GM12878 (cell line): Measurements from ENCODE around the gene ITGBL1. TPM values are rescaled to one million over a fixed set of nuclear protein-coding genes. Genes with fewer than 3 reads are reported as not detected.

Source experiments
- ATAC-seq: fragments of 200-7000 bp; cut with Tn5 transposase; 3 replicates; pipeline ENCODE4 v1.9.1; 2020; ENCODE audit warnings: mild to moderate bottlenecking, moderate library complexity
- BruUV-seq: library from RNA; stranded (reverse); fragments of 400-500 nt; replicated peaks from 2 replicates; lab custom pipeline; 2021; lab: Mats Ljungman, UMichigan
- CTCF ChIA-PET: fragments of 300-600 bp; sonication (Branson Sonifier 250); formaldehyde crosslinking; extraction: SDS; loops from one replicate; lab custom pipeline; 2021; ENCODE audit warnings: inconsistent platforms; lab: Yijun Ruan, JAX
- POLR2A ChIA-PET: fragments of 350-600 bp; formaldehyde crosslinking; extraction: SDS; loops from one replicate; lab custom pipeline; 2021; ENCODE audit warnings: inconsistent platforms; lab: Charles Lee
- RAD21 ChIA-PET: fragments of 300-600 bp; sonication (Branson Sonifier 250); formaldehyde crosslinking; loops from one replicate; lab custom pipeline; 2023; ENCODE audit warnings: antibody characterized with exemption; ENCODE audit not compliant: unreplicated experiment; lab: Charles Lee
- SMC1A ChIA-PET: fragments of 300-600 bp; sonication (Branson Sonifier 250); formaldehyde crosslinking; loops from one replicate; lab custom pipeline; 2023; ENCODE audit not compliant: unreplicated experiment, uncharacterized antibody; lab: Charles Lee
- DNase-seq: peaks from one replicate; pipeline ENCODE4 v3.0.0-alpha.2; 2011; ENCODE audit warnings: low read depth, low spot score
- FAIRE-seq: peaks from 3 replicates; lab custom pipeline; 2011; peaks lifted over from hg19 to GRCh38; lab: Jason Lieb, UNC
- H2AFZ ChIP-seq: 2 replicates; pipeline ENCODE4 v1.6.0; 2011; ENCODE audit warnings: low read depth, low read length, control low read depth; ENCODE audit not compliant: control insufficient read depth
- H3K27ac ChIP-seq: 2 replicates; pipeline ENCODE4 v1.5.1; 2011; ENCODE audit warnings: control low read depth; ENCODE audit not compliant: control insufficient read depth, insufficient read depth
- H3K27me3 ChIP-seq, 2 experiments: replicated peaks in 1 of 2; 2 replicates each; pipeline versions ENCODE4 v1.6.0 to v1.6.1; 2011; ENCODE audit warnings: low read length in 1 of 2; ENCODE audit not compliant: control insufficient read depth in 2 of 2, insufficient read depth in 2 of 2
- H3K36me3 ChIP-seq, 2 experiments: 2 replicates each; pipeline ENCODE4 v1.5.1; 2011; ENCODE audit warnings: low read length in 1 of 2; ENCODE audit not compliant: control insufficient read depth in 2 of 2, insufficient read depth in 2 of 2
- H3K4me1 ChIP-seq: 2 replicates; pipeline ENCODE4 v1.6.1; 2011; ENCODE audit warnings: mild to moderate bottlenecking, low read length, moderate library complexity, mixed read lengths; ENCODE audit not compliant: control insufficient read depth, insufficient read depth
- H3K4me2 ChIP-seq: 2 replicates; pipeline ENCODE4 v1.6.0; 2011; ENCODE audit warnings: control low read depth; ENCODE audit not compliant: control insufficient read depth, insufficient read depth
- H3K4me3 ChIP-seq: fragments of 200-600 bp; sonication (generic); 2 replicates; pipeline ENCODE4 v1.5.1; 2016
- H3K79me2 ChIP-seq: 2 replicates; pipeline ENCODE4 v1.6.0; 2011; ENCODE audit warnings: low read length; ENCODE audit not compliant: control insufficient read depth, insufficient read depth
- H3K9ac ChIP-seq: 2 replicates; pipeline ENCODE4 v1.8.0; 2011; ENCODE audit warnings: low read length, control low read depth, mixed read lengths; ENCODE audit not compliant: control insufficient read depth, insufficient read depth
- H3K9me3 ChIP-seq: replicated peaks from 3 replicates; pipeline ENCODE4 v1.5.1; 2011; ENCODE audit warnings: mild to moderate bottlenecking, low read length; ENCODE audit not compliant: control insufficient read depth, insufficient read depth
- H4K20me1 ChIP-seq: 2 replicates; pipeline ENCODE4 v1.6.0; 2011; ENCODE audit not compliant: control insufficient read depth, insufficient read depth
- RELA ChIP-seq: fragments of 450-650 bp; IDR thresholded peaks from 2 replicates; pipeline ENCODE4 v1.8.0; 2014; ENCODE audit warnings: borderline replicate concordance; ENCODE audit not compliant: partially characterized antibody
- SIX5 ChIP-seq: IDR thresholded peaks from 2 replicates; pipeline ENCODE4 v1.6.1; 2011; ENCODE audit warnings: mild to moderate bottlenecking, low read depth, low read length, moderate library complexity; ENCODE audit not compliant: severe bottlenecking
- YBX1 ChIP-seq: fragments of 450-650 bp; IDR thresholded peaks from 2 replicates; pipeline ENCODE4 v1.6.1; 2016; ENCODE audit warnings: antibody characterized with exemption
- WGBS: methylation state at CpG from one replicate; pipeline ENCODE4 v1.1.6; 2016; ENCODE audit warnings: low lambda C conversion rate; ENCODE audit not compliant: insufficient replicate concordance, insufficient coverage; ENCODE audit errors: missing lambda C conversion rate; 5-methylcytosine and 5-hydroxymethylcytosine counted together
- in situ Hi-C: fragments of 300-500 bp; cut with MboI; formaldehyde crosslinking; loops from 9 replicates; pipeline ENCODE4 v1.14.3; 2018; ENCODE audit warnings: mixed read lengths
- intact Hi-C: fragments of 100-400 bp; cut with micrococcal nuclease; formaldehyde crosslinking; loops from one replicate; pipeline ENCODE4 v1.14.2; 2022; ENCODE audit not compliant: unreplicated experiment
- polyA plus RNA-seq, 11 experiments: library from polyadenylated mRNA; depleted of rRNA in 4 of 11; unstranded in 6 of 11; stranded (reverse) in 5 of 11; fragments of >200 nt; fragmentation: Nextera tagmentation in 4 of 11; fragmentation: Illumina TruSeq in 1 of 11; extraction: Ambion mirVana in 4 of 11; extraction: Trizol in 1 of 11; gene quantifications; 1 replicate in 1 of 11; 2 replicates in 10 of 11; pipeline versions ENCODE4 v1.2.1 to v1.2.3, GENCODE V29; 2011 to 2016; ENCODE audit warnings: inconsistent platforms in 2 of 11, missing spikeins in 2 of 11, low read depth in 1 of 11
- total RNA-seq, 4 experiments: library from RNA; depleted of rRNA in 3 of 4; stranded (reverse); fragments of >200 nt in 3 of 4; fragmentation: Illumina TruSeq in 1 of 4; extraction: Trizol in 1 of 4; gene quantifications; 2 replicates each; pipeline versions ENCODE4 v1.2.1 to v1.2.3, GENCODE V29; 2013 to 2021
- TF ChIP-seq, protein P1 (sequence below): IDR thresholded peaks from 2 replicates; pipeline ENCODE4 v1.6.1; 2011; ENCODE audit warnings: mild to moderate bottlenecking, low read depth, low read length, moderate library complexity; ENCODE audit not compliant: insufficient replicate concordance
- TF ChIP-seq, protein P2 (sequence below): fragments of 450-650 bp; IDR thresholded peaks from 2 replicates; pipeline ENCODE4 v1.6.1; 2017; ENCODE audit warnings: borderline replicate concordance
- TF ChIP-seq, protein P3 (sequence below): IDR thresholded peaks from 2 replicates; pipeline ENCODE4 v1.6.1; 2012; ENCODE audit warnings: low read depth, low read length, improper control_type of control experiment
- TF ChIP-seq, protein P4 (sequence below): fragments of 450-650 bp; IDR thresholded peaks from 2 replicates; pipeline ENCODE4 v1.6.1; 2017; ENCODE audit warnings: mild to moderate bottlenecking, moderate library complexity

The ITGBL1 gene
- total and polyA plus RNA-seq, 10 of the 15 experiments (the other 5 are each of a cell fraction or from before 2014, with no cell fraction given) = 0.17 to 2.8 (median 0.28) TPM; not detected in 3

DNA sequence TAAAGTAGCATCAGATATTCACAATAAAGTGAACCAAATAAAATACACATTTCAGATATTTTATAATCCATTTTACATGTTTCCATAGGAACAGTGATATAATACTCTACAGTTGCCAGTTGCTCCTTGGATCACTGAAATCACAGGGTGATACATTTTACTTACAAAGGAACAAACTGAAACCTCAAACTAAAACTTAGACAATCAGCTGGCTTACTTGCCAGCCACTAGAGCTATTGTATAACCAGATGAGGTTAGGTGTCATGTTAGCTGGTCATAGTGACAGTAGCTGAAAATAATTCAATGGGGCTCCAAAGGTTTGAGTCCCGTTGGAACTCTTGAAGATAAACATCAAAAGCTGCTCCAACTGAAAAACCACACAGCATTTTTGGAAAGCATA is 274.6 kb downstream of the ITGBL1 start:
- RAD21 ChIA-PET = interaction anchor here (0.7 kb wide), 1 partner anchor 33 kb away, joined by 3 read pairs; no protein-coding TSS in a partner anchor
- SMC1A ChIA-PET = interaction anchor here (1.0 to 2.0 kb wide), 7 partner anchors 15 to 99 kb away, joined by 3 to 8 read pairs (median 5); no protein-coding TSS in a partner anchor
- no peak overlapping the region for H3K9ac ChIP-seq
- TF ChIP-seq SIX5 = no peak
- no peak for TF ChIP-seq RELA
- TF ChIP-seq, protein P1, sequence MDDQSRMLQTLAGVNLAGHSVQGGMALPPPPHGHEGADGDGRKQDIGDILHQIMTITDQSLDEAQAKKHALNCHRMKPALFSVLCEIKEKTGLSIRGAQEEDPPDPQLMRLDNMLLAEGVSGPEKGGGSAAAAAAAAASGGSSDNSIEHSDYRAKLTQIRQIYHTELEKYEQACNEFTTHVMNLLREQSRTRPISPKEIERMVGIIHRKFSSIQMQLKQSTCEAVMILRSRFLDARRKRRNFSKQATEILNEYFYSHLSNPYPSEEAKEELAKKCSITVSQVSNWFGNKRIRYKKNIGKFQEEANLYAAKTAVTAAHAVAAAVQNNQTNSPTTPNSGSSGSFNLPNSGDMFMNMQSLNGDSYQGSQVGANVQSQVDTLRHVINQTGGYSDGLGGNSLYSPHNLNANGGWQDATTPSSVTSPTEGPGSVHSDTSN = no peak
- H3K4me3 ChIP-seq = no peak overlapping the region
- H4K20me1 ChIP-seq = no peaks in the 10 kb centered on the region
- H3K36me3 ChIP-seq = no peaks in the 10 kb centered on the region
- intact Hi-C loops (no loop called here), in situ Hi-C loops (no loop called here)
- no peaks in the 10 kb centered on the region for H3K79me2 ChIP-seq
- H3K4me1 ChIP-seq = no peaks in the 10 kb centered on the region
- ATAC-seq (peak; percentile 74), DNase-seq (no peak), FAIRE-seq (no peak)
- H3K4me2 ChIP-seq = no peak overlapping the region
- no peaks in the 10 kb centered on the region for H3K27me3 ChIP-seq
- WGBS = 0% methylated on average over 1 of the region's 1 CpG
- BruUV-seq = no TSS peak
- H2AFZ ChIP-seq = no peak overlapping the region
- no peaks in the 10 kb centered on the region for H3K9me3 ChIP-seq
- no peak overlapping the region for H3K27ac ChIP-seq
- POLR2A ChIA-PET = no interaction called here
- CTCF ChIA-PET = interaction anchor here (1.1 to 1.6 kb wide), 2 partner anchors 13 to 21 kb away, joined by 3 read pairs; no protein-coding TSS in a partner anchor

DNA sequence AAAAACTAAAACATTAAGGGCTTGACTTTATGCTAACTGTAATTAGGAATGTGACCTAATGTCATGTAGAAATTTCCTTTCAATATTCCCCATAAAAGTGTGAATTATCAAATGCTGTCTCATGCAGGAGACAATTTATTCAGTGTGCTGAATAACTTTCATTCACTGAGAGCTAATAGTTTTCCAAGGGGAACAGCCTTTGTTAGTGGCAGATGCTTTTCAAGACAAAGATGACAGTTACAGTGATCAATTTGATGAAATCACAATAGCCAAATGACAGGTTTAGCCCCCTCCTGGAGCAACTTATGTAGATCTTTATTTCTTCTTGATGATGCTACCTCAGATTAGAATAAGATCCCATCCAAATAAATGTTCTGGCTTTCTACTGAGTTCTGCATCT is 275.5 kb downstream of the ITGBL1 start:
- H3K4me1 ChIP-seq = no peaks in the 10 kb centered on the region
- ChIA-PET SMC1A (interaction anchor here (1.0 to 2.0 kb wide), 5 partner anchors 16 to 100 kb away, joined by 3 to 8 read pairs (median 5); no protein-coding TSS in a partner anchor), RAD21 (no interaction called here), POLR2A (interaction anchor here (0.6 kb wide), 1 partner anchor 7 kb away, joined by 3 read pairs; no protein-coding TSS in a partner anchor), CTCF (interaction anchor here (1.1 kb wide), 1 partner anchor 22 kb away, joined by 3 read pairs; no protein-coding TSS in a partner anchor)
- DNase-seq (no peak), ATAC-seq (no peak), FAIRE-seq (no peak)
- in situ Hi-C loops (no loop called here), intact Hi-C loops (no loop called here)
- no peaks in the 10 kb centered on the region for H3K36me3 ChIP-seq
- no peak overlapping the region for H2AFZ ChIP-seq
- no peaks in the 10 kb centered on the region for H3K9me3 ChIP-seq
- H4K20me1 ChIP-seq = no peaks in the 10 kb centered on the region
- no peak overlapping the region for H3K27ac ChIP-seq
- H3K4me2 ChIP-seq = no peak overlapping the region
- no peak overlapping the region for H3K4me3 ChIP-seq
- H3K27me3 ChIP-seq = no peaks in the 10 kb centered on the region
- H3K79me2 ChIP-seq = no peaks in the 10 kb centered on the region
- BruUV-seq = no TSS peak
- H3K9ac ChIP-seq = no peak overlapping the region
- TF ChIP-seq YBX1 = no peak
- TF ChIP-seq, protein P2, sequence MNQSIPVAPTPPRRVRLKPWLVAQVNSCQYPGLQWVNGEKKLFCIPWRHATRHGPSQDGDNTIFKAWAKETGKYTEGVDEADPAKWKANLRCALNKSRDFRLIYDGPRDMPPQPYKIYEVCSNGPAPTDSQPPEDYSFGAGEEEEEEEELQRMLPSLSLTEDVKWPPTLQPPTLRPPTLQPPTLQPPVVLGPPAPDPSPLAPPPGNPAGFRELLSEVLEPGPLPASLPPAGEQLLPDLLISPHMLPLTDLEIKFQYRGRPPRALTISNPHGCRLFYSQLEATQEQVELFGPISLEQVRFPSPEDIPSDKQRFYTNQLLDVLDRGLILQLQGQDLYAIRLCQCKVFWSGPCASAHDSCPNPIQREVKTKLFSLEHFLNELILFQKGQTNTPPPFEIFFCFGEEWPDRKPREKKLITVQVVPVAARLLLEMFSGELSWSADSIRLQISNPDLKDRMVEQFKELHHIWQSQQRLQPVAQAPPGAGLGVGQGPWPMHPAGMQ = no peak
- TF ChIP-seq, protein P3, sequence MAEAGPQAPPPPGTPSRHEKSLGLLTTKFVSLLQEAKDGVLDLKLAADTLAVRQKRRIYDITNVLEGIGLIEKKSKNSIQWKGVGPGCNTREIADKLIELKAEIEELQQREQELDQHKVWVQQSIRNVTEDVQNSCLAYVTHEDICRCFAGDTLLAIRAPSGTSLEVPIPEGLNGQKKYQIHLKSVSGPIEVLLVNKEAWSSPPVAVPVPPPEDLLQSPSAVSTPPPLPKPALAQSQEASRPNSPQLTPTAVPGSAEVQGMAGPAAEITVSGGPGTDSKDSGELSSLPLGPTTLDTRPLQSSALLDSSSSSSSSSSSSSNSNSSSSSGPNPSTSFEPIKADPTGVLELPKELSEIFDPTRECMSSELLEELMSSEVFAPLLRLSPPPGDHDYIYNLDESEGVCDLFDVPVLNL = no peak
- TF ChIP-seq, protein P4, sequence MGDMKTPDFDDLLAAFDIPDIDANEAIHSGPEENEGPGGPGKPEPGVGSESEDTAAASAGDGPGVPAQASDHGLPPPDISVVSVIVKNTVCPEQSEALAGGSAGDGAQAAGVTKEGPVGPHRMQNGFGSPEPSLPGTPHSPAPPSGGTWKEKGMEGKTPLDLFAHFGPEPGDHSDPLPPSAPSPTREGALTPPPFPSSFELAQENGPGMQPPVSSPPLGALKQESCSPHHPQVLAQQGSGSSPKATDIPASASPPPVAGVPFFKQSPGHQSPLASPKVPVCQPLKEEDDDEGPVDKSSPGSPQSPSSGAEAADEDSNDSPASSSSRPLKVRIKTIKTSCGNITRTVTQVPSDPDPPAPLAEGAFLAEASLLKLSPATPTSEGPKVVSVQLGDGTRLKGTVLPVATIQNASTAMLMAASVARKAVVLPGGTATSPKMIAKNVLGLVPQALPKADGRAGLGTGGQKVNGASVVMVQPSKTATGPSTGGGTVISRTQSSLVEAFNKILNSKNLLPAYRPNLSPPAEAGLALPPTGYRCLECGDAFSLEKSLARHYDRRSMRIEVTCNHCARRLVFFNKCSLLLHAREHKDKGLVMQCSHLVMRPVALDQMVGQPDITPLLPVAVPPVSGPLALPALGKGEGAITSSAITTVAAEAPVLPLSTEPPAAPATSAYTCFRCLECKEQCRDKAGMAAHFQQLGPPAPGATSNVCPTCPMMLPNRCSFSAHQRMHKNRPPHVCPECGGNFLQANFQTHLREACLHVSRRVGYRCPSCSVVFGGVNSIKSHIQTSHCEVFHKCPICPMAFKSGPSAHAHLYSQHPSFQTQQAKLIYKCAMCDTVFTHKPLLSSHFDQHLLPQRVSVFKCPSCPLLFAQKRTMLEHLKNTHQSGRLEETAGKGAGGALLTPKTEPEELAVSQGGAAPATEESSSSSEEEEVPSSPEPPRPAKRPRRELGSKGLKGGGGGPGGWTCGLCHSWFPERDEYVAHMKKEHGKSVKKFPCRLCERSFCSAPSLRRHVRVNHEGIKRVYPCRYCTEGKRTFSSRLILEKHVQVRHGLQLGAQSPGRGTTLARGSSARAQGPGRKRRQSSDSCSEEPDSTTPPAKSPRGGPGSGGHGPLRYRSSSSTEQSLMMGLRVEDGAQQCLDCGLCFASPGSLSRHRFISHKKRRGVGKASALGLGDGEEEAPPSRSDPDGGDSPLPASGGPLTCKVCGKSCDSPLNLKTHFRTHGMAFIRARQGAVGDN = no peak
